Nucleus accumbens (tissue), 56 donors: ENCODE measurements around the gene IKZF3.
A peak's percentile ranks its signal among the peaks of the same experiment; 100 is the strongest.
"Not testable (repeated sequence)": the region's sequence is repeated elsewhere in the genome, so short reads cannot be mapped to it uniquely, and the experiment has no call there.

Experiments used
- DNase-seq, 56 donors: peaks; one replicate each; lab custom pipeline; 2025; lab: John Stamatoyannopoulos, UW

Gene IKZF3

GRCh38 chr17:39757931-39758873, 105.9 kb downstream of the IKZF3 start:
- no peak for DNase-seq

DNA sequence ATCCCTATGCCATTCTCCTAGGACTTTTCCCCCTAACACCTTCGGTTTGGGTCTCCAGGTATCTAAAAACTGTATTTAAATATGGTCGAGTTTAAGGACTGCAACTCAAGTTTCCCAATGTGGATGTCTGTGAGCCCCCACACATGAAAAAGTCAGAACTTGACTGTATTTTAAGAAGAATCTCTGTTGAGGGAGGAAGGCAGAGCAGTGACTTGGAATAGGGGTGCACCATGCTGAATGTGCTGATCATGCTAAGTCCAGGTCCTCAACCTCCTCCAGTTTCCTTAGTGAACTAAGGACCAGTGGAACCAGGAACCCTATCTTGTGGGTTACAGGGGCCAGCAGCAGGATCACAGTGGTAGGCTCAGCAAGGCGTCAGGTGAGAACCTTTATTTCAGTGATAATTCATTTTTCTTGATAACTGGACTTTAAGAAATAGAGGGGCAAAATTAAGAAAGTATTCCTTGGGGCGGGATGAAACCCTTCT, 106.9 kb downstream of the IKZF3 start:
- no peak for DNase-seq

GRCh38 chr17:39756380-39757079, 107.6 kb downstream of the IKZF3 start:
- DNase-seq, result no peak

- DNase-seq, result peak in 1 of 56 donors; percentile 82
These were observed 108.3 kb downstream of the IKZF3 start for GRCh38 chr17:39755554-39756379.

GRCh38 chr17:39754958-39755553, 109.1 kb downstream of the IKZF3 start:
- DNase-seq, result peak in 1 of 56 donors; percentile 33

- peak in 55 of 56 donors; percentile 26 to 91 (median 79) for DNase-seq
These were observed 109.8 kb downstream of the IKZF3 start for GRCh38 chr17:39754161-39754957.

GRCh38 chr17:39753514-39754160, 110.5 kb downstream of the IKZF3 start:
- peak in 11 of 56 donors; percentile 18 to 76 (median 55) for DNase-seq

GRCh38 chr17:39752241-39752881, 111.8 kb downstream of the IKZF3 start:
- no peak for DNase-seq

DNA sequence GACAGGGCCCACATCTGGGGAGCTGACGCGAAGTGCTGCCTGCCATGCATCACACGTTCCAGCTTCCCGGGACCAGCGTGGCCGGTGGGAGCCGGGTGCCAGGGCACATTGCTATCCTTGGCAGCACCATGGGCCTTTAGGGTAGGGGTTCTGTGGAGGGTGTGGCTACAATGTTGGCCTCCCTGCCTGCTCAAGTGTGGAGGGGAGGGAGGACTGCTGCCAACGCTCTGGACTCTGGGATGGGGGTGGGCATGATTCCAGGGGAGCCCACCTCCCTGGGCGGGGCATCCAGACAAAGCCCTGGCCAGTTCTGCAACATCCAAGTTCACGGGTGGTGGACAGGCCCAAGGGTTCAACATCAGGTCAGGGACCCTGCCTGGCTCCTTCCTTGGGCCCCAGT, 112.5 kb downstream of the IKZF3 start:
- no peak for DNase-seq

DNA sequence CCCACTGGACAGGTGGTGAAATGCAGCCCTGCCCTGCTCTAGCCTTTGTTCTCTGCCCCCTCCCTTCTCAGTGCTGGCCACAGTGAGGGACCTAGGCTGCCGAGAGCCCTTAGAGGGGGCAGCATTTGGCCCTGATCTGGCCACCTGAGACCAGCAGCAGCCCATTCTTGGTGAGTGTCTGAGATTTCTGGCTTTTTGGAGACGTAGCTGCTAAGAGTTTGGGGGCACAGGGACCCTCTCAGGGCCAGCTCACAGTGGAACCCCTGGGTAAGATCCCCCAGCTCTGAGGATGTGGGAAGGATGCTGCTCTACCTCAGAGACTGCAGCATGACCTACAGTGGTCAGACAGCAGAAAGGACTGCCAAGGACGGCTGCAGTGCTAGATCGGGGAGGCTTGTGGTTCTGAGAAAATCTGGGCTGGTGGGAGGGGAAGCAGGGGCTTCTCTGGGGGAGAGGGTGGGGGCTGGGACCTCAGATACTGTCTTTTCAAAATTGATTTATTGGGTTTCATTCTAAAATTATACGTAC, 113.0 kb downstream of the IKZF3 start:
- DNase-seq, result no peak

GRCh38 chr17:39750131-39751015, 113.7 kb downstream of the IKZF3 start:
- DNase-seq, result no peak

DNA sequence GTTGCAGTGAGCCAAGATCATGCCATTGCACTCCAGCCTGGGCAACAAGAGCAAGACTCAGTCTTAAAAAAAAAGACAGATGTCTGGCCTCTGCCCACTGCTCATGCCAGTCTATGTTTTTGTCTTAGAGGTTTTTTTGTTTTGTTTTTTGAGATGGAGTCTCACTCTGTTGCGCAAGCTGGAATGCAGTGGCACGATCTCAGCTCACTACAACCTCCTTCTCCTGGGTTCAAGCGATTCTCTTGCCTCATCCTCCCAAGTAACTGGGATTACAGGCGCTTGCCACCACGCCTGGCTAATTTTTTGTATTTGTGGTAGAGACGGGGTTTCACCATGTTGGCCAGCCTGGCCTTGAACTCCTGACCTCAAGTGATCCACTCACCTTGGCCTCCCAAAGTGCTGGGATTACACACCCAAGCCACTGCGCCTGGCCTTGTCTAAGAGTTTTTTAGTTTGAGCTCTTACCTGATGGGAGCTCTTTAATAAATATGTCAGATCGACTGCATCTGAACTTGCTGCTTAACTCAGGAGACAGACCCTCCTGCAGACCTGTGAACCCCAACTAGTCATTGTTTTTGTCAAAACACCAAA, 115.6 kb downstream of the IKZF3 start:
- DNase-seq, result not testable (repeated sequence)

DNA sequence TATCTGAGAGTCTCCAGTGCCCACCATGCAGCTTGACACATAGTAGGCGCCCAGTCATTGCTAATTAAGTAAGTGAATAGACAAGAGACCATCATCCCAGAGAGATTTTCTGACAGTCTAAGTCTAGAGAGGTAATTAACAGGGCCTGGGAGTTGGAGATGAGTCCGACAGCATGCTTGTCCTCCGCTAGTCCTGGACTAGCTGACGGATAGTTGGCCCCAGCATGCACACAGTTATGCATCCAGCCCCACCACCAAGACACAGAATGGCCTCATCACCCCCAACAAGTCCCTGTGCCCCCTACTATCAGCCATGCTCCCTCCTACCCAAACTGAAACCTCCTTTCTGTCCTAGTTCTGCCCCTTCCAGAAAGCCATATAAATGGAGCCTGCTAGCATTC, 116.4 kb downstream of the IKZF3 start:
- DNase-seq, result no peak

DNA sequence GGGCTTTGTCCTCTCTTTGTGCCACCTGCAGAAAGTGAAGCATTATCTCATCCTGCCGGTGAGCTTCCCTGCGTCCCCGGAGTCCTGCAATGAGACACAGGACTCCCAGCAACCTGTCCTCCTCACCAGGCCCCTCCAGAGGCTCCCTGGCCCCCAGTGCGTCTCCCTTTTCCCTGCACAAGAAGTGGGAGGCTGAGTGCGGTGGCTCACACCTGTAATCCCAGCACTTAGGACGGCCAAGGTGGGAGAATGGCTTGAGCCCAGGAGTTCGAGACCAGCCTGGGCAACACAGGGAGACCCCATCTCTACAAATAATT, 118.0 kb downstream of the IKZF3 start:
- DNase-seq, result no peak

- no peak for DNase-seq
These were observed 118.6 kb downstream of the IKZF3 start for GRCh38 chr17:39745335-39746144.

- DNase-seq, result no peak
These were observed 119.3 kb downstream of the IKZF3 start for GRCh38 chr17:39744836-39745215.
